Right renal cortex interstitium (tissue), 3 donors: ENCODE results near the gene TNNT2. TPM values are rescaled to one million over a fixed set of nuclear protein-coding genes. Genes with fewer than 3 reads are reported as not detected.

Source experiments
- DNase-seq, 3 donors: peaks; one replicate each; pipeline ENCODE4 v3.0.0-alpha.2; 2013; ENCODE audit warnings: low read depth in 3 of 3, low spot score in 2 of 3
- polyA plus RNA-seq, 3 donors: library from polyadenylated mRNA; unstranded; fragments of 120-200 nt; gene quantifications; one replicate each; pipeline ENCODE4 v1.2.1, GENCODE V29; 2013; ENCODE audit not compliant: insufficient read length in 3 of 3

Gene TNNT2
- polyA plus RNA-seq, 3 donors: 64.7 to 73.7 (median 72.2) TPM

GRCh38 chr1:201320168-201320788 is 57.2 kb downstream of the TNNT2 start:
- no peak for DNase-seq

- no peak for DNase-seq
Measured at GRCh38 chr1:201319631-201320030, 57.8 kb downstream of the TNNT2 start.

- no peak for DNase-seq
Measured at GRCh38 chr1:201318504-201319340, 58.8 kb downstream of the TNNT2 start.

- DNase-seq: no peak
Measured at GRCh38 chr1:201317551-201317950, 59.9 kb downstream of the TNNT2 start.

GRCh38 chr1:201316556-201316955 is 60.9 kb downstream of the TNNT2 start:
- DNase-seq: no peak

GRCh38 chr1:201313086-201313485 is 64.4 kb downstream of the TNNT2 start:
- no peak for DNase-seq

GRCh38 chr1:201312298-201312697 is 65.2 kb downstream of the TNNT2 start:
- no peak for DNase-seq

GRCh38 chr1:201311356-201312011 is 66.0 kb downstream of the TNNT2 start:
- DNase-seq: no peak

- no peak for DNase-seq
Measured at GRCh38 chr1:201310986-201311355, 66.5 kb downstream of the TNNT2 start.

- DNase-seq: no peak
Measured at GRCh38 chr1:201310251-201310985, 67.1 kb downstream of the TNNT2 start.

- peak in 2 of 3 donors; percentile 42 to 53 for DNase-seq
Measured at GRCh38 chr1:201309416-201309815, 68.1 kb downstream of the TNNT2 start.

Other genes starting within 250 kb of the TNNT2 start
- gene TMEM9, start 223.2 kb downstream of the TNNT2 start, polyA plus RNA-seq: 100 to 1,000 TPM; 145 to 169 (median 158) TPM
- under 1 TPM; 0.13 to 0.42 (median 0.29) TPM for gene IGFN1, start 186.9 kb downstream of the TNNT2 start, polyA plus RNA-seq
- under 1 TPM; 0.10 to 0.12 (median 0.11) TPM for gene PKP1, start 94.2 kb downstream of the TNNT2 start, polyA plus RNA-seq
- gene LAD1, start 21.6 kb upstream of the TNNT2 start, polyA plus RNA-seq: 10 to 100 TPM; 30.8 to 36.8 (median 36.1) TPM
- gene TNNI1, start 44.0 kb upstream of the TNNT2 start, polyA plus RNA-seq: 10 to 100 TPM; 54.6 to 73.3 (median 66.4) TPM
- 10 to 100 TPM in 1 of 3 donors, 1 to 10 TPM in 2; 8.8 to 10.4 (median 9.1) TPM for gene PHLDA3, start 91.5 kb upstream of the TNNT2 start, polyA plus RNA-seq
- 100 to 1,000 TPM; 130 to 137 (median 136) TPM for gene CSRP1, start 129.4 kb upstream of the TNNT2 start, polyA plus RNA-seq
- 10 to 100 TPM; 17.5 to 19.2 (median 18.3) TPM for gene NAV1, start 161.4 kb upstream of the TNNT2 start, polyA plus RNA-seq